Measurements from ENCODE around the gene ATXN10.

DNA sequence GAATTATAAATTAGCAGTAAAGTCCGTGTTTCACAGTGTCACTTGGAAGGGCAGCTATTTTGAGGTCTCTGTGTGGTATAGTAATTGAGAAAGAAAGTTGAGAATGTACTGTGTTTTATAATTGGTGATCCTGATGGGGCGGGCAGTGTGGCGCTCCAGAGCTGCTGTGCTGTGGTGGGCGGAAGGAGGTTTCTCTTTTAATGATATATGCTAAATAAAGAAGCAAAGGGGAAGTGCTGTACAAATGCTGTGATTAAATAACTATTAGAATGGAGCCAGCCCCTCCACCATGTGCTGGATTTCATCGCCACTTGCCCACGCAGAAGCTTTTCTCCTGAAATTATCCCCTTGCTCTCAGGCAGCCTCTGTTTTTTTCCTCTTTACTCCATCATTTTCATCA lies 24.6 kb downstream of the ATXN10 start:
- TF ChIP-seq EZH2 (IDR thresholded peaks at IDR 0.05; ENCODE audit: insufficient read depth, poor library complexity, severe bottlenecking) = no peak
- TF ChIP-seq EZH2phosphoT487 (IDR thresholded peaks at IDR 0.05; ENCODE audit: insufficient read depth, low read depth) = no peak
